ENCODE measurements around the gene COPS6.
A peak's percentile ranks its signal among the peaks of the same experiment; 100 is the strongest.

The COPS6 gene

DNA sequence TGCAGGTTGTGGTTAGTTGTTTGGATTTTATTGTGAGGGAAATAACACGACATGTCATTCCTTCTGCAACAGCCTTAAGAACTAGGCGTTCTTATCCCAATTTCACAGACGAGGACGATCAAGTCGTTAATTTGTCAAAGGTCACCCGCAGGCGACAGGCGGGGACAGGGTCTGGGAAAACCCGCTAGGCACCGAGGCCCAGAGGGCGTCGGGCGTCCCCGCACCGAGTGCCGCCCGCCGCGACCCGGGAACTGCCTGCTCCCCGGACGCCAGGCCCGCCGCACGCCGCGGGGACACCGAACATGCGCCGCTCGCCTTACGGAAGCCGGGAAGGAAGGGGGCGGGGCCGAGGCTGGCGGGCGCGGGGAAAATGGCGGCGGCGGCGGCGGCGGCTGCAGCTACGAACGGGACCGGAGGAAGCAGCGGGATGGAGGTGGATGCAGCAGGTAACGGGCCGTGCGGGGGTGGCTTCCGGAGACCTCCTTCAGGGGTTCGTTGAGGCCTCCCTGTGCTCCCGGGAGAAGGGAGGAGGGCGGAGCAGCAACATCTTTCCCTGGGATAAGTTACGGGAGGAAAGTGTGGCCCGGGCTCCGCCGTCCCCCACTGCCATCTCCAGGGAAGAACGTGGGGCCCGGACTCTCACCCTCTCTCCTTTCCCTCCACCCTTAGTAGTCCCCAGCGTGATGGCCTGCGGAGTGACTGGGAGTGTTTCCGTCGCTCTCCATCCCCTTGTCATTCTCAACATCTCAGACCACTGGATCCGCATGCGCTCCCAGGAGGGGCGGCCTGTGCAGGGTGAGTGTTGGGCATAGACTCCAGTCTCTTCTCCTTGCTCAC is at the start of gene COPS6:
COPS6 (plus strand) TSS at position 349 of the 837 bp plus-strand sequence; CDS start at position 371, 22 bp downstream.
- peak; percentile 79 for DNase-seq

DNA sequence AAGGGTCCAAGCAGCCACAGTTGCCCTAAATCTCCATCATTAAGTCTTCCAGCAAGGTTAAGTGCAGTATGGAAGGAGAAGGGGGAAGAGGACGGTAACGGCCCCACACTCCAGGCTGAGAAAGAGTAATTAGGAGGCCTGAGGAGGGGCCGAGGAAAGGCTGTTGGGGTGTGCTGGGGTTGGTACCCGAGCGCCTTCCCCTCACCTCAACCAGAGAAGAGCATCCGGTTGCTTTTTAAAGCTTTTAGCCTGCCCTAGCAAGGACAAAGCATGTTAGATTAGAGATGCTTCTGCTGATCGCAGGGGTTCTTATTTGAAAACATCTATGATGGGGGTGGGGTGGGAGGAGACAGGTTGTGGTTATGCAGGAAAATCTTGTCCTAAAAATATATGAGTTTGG is 48.2 kb upstream of the COPS6 start:
- no peak for DNase-seq

GRCh38 chr7:100044718-100045117 is 44.1 kb upstream of the COPS6 start:
- no peak for DNase-seq

- no peak for DNase-seq
Measured at GRCh38 chr7:100048680-100049079, 40.1 kb upstream of the COPS6 start.

DNA sequence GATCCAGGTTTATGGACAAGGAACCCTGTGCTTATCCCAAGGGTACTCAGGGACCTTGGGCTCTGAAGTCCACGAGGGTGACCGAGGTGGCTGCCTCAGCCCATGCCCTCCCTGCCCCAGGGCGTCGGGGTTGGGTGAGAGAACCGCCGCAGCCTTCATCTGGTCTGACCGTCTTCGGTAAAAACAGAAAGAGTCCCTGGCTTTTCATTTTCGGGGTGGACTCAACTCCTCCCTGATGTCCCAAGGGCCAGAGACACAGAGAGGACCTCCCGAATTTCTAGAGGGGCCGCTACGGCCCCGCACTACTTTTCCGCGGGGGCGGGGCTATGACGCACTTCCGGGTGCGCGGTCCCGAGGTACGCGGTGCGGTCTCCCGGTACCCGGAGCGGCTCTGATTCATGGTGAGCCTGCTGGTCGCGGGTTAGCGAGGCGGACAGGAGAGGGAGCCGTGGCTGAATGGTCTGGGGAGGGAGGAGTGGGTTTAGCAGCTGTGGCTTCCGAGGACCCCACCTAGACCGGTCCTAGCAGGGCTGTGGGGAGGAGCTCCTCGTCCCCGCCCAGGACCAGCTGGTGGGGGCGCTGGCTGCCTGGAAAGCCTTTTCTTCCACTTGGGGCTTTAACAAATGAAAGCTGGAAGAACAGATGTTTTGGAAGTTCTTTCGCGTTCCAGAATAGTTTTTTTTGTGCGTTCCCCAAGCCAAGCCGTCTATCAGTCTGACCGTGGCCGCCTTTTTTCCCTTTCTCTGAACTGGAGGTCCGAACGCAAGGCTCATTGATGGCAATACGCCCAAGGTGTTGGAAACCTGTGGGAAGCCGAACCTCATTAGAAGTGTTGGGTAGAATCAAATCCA is 39.1 kb upstream of the COPS6 start, which contains the start of gene ZSCAN21:
ZSCAN21 (plus strand) TSS at position 334 of the 851 bp plus-strand sequence. CDS start 7,233 bp downstream, outside the sequence.
- peak; percentile 80 for DNase-seq

- no peak for DNase-seq
Measured at GRCh38 chr7:100051611-100052010, 37.2 kb upstream of the COPS6 start.

DNA sequence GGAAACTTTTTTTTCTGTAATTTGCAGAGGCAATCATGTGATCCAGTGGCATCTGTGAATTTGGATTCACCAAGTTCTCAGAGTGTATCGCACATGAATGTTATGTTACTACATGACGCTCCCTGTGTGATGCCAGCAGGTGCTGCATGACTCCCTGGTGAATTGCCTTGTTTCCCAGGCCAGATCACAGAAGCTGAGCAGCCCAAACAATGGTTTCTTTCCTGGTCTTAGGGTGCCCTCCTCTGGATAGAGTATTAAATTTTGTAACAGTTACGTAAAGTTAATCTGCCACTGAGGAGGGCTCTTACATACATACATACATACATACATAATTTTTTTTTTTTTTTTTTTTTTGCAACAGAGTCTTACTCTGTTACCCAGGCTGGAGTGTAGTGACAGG is 35.6 kb upstream of the COPS6 start:
- peak; percentile 39 for DNase-seq

DNA sequence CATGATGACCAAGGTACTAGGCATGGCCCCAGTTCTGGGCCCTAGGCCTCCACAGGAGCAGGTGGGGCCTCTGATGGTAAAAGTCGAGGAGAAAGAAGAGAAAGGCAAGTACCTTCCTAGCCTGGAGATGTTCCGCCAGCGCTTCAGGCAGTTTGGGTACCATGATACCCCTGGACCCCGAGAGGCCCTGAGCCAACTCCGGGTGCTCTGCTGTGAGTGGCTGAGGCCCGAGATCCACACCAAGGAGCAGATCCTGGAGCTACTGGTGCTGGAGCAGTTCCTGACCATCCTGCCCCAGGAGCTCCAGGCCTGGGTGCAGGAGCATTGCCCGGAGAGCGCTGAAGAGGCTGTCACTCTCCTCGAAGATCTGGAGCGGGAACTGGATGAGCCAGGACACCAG is 31.8 kb upstream of the COPS6 start:
- no peak for DNase-seq

GRCh38 chr7:100059251-100059739 is 29.5 kb upstream of the COPS6 start:
- DNase-seq: no peak

DNA sequence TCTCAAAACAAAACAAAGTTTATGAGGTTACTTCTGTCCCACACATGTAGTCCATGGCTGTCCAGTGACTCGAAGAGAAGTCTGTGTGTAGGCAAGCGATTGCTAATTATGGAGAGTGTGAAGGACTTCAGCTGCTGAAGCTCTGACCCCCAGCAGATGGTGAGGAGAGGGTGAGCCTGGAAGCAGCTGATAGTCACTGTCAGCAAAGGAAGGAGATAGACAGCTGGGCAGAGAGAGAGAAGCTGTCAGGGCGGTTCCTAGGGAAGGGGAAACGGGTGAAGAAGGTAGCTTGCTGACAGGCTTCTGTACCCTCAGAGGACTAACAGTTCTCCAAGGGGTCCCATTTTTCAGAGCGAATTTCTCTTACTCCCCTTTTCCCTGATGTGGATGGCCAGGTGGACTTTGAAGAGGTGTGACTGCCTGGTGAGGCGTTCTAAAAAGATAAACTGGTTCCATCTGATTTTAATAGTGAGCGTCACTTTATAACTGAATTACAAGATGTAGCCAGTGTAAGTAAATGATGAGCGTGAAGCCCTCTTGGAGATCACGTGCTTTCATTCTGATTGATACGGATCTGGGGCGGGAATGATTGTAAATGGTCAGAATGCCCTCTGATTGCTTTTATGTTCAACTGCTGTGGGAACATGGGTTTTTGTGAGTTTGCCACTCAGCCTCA is 27.1 kb upstream of the COPS6 start:
- DNase-seq: no peak

- no peak for DNase-seq
Measured at GRCh38 chr7:100063376-100063775, 25.4 kb upstream of the COPS6 start.

- no peak for DNase-seq
Measured at GRCh38 chr7:100064162-100064561, 24.6 kb upstream of the COPS6 start.

- no peak for DNase-seq
Measured at GRCh38 chr7:100065452-100066186, 23.1 kb upstream of the COPS6 start.

- no peak for DNase-seq
Measured at GRCh38 chr7:100066953-100067352, 21.8 kb upstream of the COPS6 start.

DNA sequence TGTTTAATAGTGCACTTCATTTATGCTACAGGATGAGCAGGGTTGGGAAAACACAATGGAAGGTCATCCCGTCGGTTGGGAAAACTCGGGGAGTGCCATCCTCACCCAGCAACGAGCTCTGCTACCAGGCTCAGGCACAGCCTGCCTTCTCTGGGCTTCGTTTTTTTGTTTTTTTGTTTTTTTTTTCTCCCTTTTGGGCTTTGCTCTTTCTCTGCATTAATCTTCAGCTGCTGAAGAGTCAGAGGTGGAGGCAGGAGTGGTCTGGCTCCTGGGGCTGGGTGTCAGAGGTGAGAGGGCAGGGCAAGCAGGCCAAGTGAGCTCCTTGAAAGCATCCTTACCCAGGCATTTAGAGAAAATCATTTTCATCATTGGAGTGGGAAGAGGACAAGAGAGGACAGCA is 18.8 kb upstream of the COPS6 start:
- DNase-seq: no peak

DNA sequence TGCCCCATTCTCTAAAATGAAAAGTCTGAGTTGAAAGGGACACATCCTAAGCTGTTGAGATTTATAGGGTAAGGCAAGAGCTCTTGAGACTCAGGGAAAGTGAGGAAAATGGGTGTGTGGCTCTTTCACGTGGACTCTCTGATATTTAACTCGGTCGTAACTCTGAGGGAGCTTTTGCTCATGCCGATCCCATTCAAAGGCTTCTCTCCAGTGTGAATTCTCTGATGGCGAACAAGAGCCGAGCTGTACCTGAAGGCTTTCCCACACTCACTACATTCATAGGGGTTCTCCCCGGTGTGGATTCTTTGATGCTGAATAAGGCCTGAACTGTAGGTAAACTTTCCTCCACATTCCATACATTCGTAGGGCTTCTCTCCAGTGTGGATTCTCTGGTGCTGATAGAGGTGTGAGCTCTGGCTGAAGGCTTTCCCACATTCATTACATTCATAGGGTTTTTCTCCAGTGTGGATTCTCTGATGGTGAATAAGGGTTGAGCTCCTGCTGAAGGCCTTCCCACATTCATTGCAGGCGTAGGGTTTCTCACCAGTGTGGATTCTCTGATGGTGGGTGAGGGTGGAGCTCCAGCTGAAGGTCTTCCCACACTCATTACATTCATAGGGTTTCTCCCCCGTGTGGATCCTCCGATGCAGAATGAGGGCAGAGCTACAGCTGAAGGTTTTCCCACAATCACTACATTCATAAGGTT is 17.6 kb upstream of the COPS6 start:
- DNase-seq: no peak

DNA sequence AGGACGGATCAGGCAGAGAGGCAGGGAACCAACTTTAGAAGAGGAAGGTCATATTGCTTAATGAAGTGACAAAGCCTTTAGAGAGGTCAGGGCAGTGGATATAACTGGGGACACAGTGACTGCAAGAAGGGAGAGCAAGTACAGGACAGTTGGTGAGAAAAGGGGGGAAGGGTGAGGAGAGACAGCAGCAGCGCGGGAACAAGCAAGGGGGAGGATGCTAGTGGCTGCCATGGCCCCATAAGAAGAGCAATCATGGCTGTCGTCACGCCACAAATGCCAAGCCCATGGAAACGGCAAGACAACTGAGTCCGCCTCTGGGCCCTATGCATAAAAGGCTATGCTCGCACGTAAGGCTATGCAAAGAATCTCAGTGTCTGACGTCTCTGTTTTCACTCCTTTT is 16.3 kb upstream of the COPS6 start:
- DNase-seq: no peak

DNA sequence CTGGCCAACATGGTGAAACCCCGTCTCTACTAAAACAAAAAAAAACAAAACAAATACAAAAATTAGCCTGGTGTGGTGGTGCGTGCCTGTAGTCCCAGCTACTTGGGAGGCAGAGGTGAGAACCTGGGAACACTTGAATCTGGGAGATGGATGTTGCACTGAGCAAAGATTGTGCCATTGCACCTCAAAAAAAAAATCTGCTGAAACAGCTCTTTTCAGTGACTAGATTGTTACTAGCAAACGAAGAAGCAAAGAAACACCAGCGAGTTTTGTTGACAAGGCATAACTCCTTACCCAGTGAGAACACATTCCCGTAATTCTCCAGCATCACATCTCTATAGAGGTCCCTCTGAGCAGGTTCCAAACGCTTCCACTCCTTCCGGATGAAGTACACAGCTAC is 13.9 kb upstream of the COPS6 start:
- DNase-seq: no peak

DNA sequence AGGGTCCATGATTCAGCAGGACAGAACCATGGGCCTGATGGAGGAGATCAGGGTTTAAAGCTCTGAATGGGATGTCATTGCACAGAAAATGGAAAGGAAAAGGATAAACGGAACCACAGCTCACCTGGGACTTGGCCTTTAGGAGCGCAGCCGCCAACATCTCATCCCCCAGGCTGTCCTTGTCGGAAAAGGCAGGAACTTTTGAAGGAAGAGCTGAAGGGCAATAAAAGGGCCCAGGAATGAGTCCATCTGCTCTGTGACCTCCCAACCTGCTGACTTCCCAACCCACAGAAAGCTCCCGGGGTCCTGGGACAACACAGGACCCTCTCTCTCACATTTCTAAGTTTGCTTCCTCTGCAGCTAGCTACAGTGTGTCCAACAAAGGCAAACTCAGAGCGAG is 13.4 kb upstream of the COPS6 start:
- no peak for DNase-seq

- no peak for DNase-seq
Measured at GRCh38 chr7:100077205-100077604, 11.6 kb upstream of the COPS6 start.

- no peak for DNase-seq
Measured at GRCh38 chr7:100079024-100079560, 9.7 kb upstream of the COPS6 start.

Data from CD4-positive, alpha-beta T cell treated with Interleukin-4 for 4 hours (primary cell).